ENCODE results near the gene NAA38. TPM values are rescaled to one million over a fixed set of nuclear protein-coding genes. Genes with fewer than 3 reads are reported as not detected.

Gene NAA38
- total RNA-seq, 2 donors from 2014 or later, result 59.5 to 133 TPM

DNA sequence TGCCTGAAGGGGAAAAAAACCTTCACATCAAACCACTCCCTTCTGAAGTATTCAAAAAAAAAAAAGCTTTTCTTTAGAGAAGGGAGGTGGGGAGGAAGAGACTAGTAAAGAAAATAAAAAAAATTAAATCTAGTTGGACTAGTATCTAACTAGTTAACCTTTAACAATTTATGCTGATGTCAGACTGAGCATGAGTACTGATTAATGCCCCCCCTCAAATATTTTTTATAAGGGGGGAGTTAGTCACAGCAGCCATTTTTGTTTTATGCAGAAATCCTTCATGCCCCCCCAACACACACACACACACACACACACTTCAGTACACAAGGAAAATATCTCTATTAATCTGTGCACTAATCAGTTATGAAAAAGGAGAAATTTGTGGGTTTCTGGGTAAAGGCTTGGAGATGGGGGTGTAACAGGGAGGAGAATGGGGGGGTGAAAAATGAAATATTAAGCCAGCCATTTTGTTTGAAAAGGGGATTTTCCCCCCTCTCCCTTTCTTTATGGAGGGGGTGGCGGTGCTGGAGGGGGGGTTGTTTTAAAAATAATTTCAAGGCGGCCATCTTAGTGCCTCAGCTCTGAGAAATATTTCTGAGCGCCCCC lies 26.5 kb upstream of the NAA38 start:
- Histone ChIP-seq H3K4me3 (peak overlapping the region; percentile 15), H3K4me1 (peaks cover 12% of the 10 kb centered on the region), H3K9me3 (no peaks in the 10 kb centered on the region), H3K27ac (no peak overlapping the region), H3K9ac (ENCODE audit: low read depth in 2 of 2, low read length in 2 of 2) (peak overlapping the region in 1 of 2 donors; percentile 66), H3K36me3 (no peaks in the 10 kb centered on the region), H3K27me3 (no peaks in the 10 kb centered on the region)
- TF ChIP-seq, protein P1, sequence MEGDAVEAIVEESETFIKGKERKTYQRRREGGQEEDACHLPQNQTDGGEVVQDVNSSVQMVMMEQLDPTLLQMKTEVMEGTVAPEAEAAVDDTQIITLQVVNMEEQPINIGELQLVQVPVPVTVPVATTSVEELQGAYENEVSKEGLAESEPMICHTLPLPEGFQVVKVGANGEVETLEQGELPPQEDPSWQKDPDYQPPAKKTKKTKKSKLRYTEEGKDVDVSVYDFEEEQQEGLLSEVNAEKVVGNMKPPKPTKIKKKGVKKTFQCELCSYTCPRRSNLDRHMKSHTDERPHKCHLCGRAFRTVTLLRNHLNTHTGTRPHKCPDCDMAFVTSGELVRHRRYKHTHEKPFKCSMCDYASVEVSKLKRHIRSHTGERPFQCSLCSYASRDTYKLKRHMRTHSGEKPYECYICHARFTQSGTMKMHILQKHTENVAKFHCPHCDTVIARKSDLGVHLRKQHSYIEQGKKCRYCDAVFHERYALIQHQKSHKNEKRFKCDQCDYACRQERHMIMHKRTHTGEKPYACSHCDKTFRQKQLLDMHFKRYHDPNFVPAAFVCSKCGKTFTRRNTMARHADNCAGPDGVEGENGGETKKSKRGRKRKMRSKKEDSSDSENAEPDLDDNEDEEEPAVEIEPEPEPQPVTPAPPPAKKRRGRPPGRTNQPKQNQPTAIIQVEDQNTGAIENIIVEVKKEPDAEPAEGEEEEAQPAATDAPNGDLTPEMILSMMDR (IDR thresholded peaks at IDR 0.05), result no peak
- intact Hi-C loops (cut with DNase I), result no loop called here
- no peak for DNase-seq

DNA sequence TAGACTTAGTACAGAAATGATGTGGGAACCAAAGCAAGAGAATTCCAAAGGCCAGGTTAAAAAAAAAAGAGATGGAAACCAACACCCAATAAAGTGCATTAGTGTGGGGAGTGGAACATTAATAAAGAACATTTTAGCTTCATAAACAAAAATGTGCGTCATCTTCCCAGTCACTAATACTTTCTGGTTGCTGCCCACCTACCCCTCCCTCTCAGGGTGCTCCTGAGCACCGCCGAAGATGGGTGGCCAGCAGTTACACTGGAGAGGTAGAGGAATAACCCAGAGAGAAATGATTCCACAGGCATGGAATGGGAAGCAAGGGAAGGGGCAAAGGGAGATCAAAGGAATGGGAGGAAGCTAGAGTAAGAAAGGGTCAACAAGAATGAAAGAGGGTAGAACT lies 25.3 kb upstream of the NAA38 start:
- no peak overlapping the region for H3K4me3 ChIP-seq
- no peaks in the 10 kb centered on the region for H3K9me3 ChIP-seq
- H3K9ac ChIP-seq (ENCODE audit: low read depth in 2 of 2, low read length in 2 of 2), result no peak overlapping the region
- peaks cover 11% of the 10 kb centered on the region for H3K4me1 ChIP-seq
- intact Hi-C loops (cut with DNase I), result no loop called here
- DNase-seq, result no peak
- no peaks in the 10 kb centered on the region for H3K36me3 ChIP-seq
- no peak overlapping the region for H3K27ac ChIP-seq
- TF ChIP-seq, protein P1 (IDR thresholded peaks at IDR 0.05), result no peak
- H3K27me3 ChIP-seq, result no peaks in the 10 kb centered on the region

DNA sequence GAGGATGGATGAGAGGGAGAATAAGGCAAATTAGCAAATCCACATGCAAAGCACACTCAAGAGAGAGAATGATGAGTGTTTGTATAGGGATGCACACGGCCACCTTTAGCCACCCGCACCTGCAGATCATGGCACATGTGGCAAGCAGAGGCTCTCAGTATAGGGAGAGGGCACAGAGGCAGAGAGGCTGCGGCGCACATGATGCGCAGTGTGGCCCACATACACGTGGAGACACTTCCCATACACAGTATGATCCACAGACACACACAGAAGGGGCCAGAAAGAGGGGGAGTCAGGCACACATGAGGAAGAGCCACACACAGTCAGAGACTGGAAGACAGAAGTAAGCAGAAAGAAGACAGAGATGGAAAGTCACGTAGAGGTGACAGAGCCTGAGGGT lies 24.7 kb upstream of the NAA38 start:
- H3K27ac ChIP-seq, result no peak overlapping the region
- peak overlapping the region in 1 of 2 donors; percentile 39 for H3K9ac ChIP-seq (ENCODE audit: low read depth in 2 of 2, low read length in 2 of 2)
- DNase-seq, result no peak
- no peaks in the 10 kb centered on the region for H3K27me3 ChIP-seq
- no peaks in the 10 kb centered on the region for H3K9me3 ChIP-seq
- H3K36me3 ChIP-seq, result no peaks in the 10 kb centered on the region
- intact Hi-C loops (cut with DNase I), result no loop called here
- H3K4me3 ChIP-seq, result no peak overlapping the region
- H3K4me1 ChIP-seq, result peaks cover 10% of the 10 kb centered on the region
- TF ChIP-seq, protein P1 (IDR thresholded peaks at IDR 0.05), result no peak

DNA sequence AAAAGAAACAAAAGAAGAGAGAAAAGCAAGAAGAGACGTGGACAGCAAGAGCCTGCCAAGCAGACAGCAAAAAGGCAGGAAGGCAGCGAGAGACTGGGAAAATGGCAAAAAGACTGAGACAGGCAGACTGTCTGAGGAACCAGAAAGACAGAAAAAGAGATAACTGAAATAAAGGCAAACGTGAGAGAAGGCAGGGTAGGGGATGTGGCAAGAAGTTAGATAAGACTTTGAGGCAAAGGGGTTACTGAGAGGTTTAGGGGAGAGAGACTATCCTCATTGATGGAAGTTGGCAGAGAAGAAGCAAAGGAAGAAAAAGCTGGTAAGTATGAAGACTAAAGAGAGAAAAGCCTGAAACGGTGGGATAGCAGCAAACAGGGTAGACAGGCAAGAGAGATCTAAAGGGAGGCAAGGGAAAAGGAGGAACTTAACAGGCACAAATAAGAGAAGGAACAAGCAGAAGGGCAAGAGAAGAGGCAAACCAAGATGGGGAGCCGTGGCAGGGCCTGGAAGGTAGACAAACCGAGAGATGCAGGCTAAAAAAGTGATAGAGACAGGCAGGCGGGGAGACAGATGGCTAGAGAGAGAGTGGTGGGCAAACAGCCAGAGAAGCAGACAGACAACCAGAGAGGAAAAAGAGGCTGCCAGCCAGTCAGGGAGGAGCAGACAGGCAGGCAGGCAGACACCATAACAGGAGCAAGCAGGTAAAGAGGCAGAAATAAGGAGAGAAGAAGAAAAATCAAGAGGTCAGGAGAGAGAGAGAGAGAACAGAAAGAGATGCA lies 24.1 kb upstream of the NAA38 start:
- no peaks in the 10 kb centered on the region for H3K9me3 ChIP-seq
- no peaks in the 10 kb centered on the region for H3K36me3 ChIP-seq
- H3K9ac ChIP-seq (ENCODE audit: low read depth in 2 of 2, low read length in 2 of 2), result peak overlapping the region in 1 of 2 donors; percentile 46
- TF ChIP-seq, protein P1 (IDR thresholded peaks at IDR 0.05), result no peak
- H3K4me3 ChIP-seq, result no peak overlapping the region
- intact Hi-C loops (cut with DNase I), result no loop called here
- no peak for DNase-seq
- no peak overlapping the region for H3K27ac ChIP-seq
- H3K27me3 ChIP-seq, result no peaks in the 10 kb centered on the region
- peaks cover 4% of the 10 kb centered on the region for H3K4me1 ChIP-seq

DNA sequence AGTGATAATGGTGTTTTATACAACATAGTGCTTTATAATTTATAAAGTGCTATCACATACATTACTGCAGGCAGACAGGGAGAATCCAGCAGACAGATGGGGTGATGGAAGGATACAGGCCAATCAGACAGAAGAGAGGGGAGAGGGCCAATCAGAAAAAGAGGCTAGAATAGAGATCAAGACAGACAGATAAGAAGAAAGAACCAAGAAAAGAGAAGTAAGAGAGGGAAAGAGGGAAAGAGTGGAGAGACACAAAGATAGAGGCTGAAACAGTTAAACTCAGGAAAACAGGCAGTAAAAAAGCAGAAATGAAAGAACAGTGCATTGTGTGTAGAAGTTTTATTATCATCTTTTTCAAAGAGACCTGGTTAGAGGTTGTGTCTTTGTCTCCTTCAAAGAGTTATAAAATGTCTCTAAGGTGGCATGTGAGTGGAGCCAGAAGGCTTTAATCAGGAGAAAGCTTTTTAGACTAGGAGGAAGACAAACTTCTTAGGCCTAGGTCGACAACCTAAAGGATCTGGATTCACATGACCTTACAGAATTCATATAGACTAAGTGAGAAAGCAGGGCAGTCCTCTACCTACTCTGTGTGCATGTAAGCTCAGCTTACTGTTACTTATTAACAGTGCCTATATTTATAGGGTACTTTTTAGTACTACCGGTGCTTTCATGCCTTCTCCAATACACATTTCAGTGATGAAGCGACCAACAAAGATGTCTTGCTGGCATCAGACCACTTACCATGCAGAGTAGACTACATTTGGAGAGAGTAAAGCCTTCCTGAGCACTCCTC lies 22.9 kb upstream of the NAA38 start:
- TF ChIP-seq, protein P1 (IDR thresholded peaks at IDR 0.05), result no peak
- H3K4me3 ChIP-seq, result no peak overlapping the region
- no peaks in the 10 kb centered on the region for H3K36me3 ChIP-seq
- intact Hi-C loops (cut with DNase I), result no loop called here
- no peaks in the 10 kb centered on the region for H3K4me1 ChIP-seq
- H3K9me3 ChIP-seq, result no peaks in the 10 kb centered on the region
- DNase-seq, result no peak
- H3K27ac ChIP-seq, result no peak overlapping the region
- H3K9ac ChIP-seq (ENCODE audit: low read depth in 2 of 2, low read length in 2 of 2), result peak overlapping the region in 1 of 2 donors; percentile 46
- no peaks in the 10 kb centered on the region for H3K27me3 ChIP-seq
